Fibroblast of villous mesenchyme (primary cell): ENCODE results near the gene ADORA1. TPM values are rescaled to one million over a fixed set of nuclear protein-coding genes. Genes with fewer than 3 reads are reported as not detected.

ENCODE experiments used
- DNase-seq: peaks from one replicate; pipeline ENCODE4 v3.0.0-alpha.2; 2010; ENCODE audit warnings: low read depth
- H3K4me3 ChIP-seq: 2 replicates; pipeline ENCODE4 v1.5.1; 2011; ENCODE audit warnings: low read depth, mild to moderate bottlenecking, low read length
- total RNA-seq: library from RNA; depleted of rRNA; stranded (reverse); fragments of >200 nt; gene quantifications from 2 replicates; pipeline ENCODE4 v1.2.3, GENCODE V29; 2012
- TF ChIP-seq, protein P1 (sequence below): IDR thresholded peaks from 2 replicates; pipeline ENCODE4 v1.5.1; 2012; ENCODE audit warnings: low read depth, mild to moderate bottlenecking, low read length; ENCODE audit not compliant: insufficient read depth

The ADORA1 gene
- total RNA-seq, 1 donor = 14.2 TPM

DNA sequence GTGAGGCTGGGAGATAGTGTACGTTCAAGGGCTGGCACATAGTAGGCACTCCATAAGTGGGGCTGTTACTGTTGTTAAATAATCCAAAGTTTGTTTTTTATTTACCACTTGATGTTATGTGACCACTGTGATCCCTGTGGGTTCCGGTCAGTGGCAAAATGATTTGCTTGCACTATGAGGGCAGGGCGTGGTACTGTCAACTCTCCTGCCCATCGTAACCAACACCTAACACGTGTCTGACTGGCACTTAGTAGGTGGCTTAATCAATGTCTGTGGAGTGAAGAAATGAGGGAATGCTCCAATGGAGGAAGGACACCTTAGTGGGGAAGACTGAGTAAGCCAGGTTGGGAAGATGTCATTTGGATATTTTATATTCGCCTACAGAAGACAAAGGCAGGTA lies 14.6 kb downstream of the ADORA1 start:
- TF ChIP-seq, protein P1, sequence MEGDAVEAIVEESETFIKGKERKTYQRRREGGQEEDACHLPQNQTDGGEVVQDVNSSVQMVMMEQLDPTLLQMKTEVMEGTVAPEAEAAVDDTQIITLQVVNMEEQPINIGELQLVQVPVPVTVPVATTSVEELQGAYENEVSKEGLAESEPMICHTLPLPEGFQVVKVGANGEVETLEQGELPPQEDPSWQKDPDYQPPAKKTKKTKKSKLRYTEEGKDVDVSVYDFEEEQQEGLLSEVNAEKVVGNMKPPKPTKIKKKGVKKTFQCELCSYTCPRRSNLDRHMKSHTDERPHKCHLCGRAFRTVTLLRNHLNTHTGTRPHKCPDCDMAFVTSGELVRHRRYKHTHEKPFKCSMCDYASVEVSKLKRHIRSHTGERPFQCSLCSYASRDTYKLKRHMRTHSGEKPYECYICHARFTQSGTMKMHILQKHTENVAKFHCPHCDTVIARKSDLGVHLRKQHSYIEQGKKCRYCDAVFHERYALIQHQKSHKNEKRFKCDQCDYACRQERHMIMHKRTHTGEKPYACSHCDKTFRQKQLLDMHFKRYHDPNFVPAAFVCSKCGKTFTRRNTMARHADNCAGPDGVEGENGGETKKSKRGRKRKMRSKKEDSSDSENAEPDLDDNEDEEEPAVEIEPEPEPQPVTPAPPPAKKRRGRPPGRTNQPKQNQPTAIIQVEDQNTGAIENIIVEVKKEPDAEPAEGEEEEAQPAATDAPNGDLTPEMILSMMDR = no peak

DNA sequence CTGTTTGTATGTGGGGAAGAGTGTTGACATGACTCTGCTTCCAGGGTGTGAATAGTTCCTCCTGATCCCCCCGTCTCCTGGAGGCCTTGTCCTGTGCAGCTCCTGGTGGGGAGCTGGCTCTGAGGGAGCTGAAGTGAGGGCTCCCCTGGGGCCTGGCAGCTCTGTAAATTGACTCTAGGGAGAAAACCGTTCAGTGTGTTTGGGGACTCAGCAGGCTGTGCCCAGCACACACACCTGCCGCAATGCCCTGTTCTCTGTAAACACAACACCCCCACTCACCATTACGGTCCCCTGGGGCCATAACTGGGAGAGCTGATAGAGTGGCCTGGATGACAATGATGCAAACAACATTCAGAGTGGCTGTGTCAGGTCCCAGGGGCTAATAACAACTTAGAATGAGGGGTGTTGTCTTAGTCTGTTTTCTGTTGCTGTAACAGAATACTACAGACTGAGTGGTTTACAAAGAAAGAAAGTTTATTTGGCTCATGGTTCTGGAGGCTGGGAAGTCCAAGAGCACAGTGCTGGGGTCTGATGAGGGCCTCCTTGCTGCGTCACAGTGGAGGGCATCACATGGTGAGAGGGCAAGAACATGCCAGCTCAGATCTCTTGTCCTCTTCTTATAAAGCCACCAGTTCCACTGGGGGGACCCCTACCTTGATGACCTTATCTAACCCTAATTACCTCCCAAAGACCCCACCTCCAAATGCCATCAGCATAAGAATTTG lies 15.3 kb downstream of the ADORA1 start:
- H3K4me3 ChIP-seq = no peak overlapping the region
- TF ChIP-seq, protein P1 = no peak
- no peak for DNase-seq

More for the DNA sequence above, 14.6 kb downstream of the ADORA1 start:
- DNase-seq = no peak
- no peak overlapping the region for H3K4me3 ChIP-seq

DNA sequence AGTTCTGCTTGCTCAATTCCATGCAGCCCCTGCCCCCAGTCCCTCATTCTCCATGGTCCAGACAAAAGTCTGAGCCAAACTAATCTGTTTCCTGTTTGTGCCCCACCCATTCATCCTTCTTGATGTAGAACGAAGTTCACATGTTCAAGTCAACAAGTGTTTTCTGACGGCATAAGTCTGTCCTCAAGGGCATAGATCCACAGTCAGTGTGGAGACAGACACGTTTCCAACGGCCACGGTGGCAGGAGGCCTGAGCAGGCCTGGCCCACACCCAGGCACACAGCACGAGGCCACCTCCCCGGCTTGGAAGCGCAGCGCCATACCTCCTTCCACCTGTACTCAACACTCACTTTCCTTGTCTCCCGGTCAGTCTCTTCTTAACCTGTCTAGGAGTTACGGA lies 16.1 kb downstream of the ADORA1 start:
- DNase-seq = no peak
- TF ChIP-seq, protein P1 = no peak
- no peak overlapping the region for H3K4me3 ChIP-seq

DNA sequence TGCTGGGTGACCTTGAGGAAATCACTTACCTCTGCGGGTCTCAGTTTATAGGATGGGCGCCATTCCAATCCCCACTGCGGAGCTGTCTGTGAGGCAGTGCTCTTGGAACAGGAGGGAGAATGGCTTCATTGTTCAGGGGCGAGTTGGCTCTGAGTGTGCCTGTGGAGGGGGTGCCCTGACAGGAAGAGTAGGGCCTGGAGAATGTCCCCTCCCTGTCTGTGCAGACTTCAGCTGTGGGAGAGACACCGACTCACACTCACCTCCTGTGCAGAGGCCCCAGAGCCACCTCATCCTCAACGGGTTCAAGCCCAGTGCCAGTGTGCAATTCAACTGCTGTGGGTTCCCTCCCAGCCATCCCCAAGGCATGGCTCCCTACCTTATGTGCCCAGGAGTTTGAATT lies 17.1 kb downstream of the ADORA1 start:
- DNase-seq = no peak
- TF ChIP-seq, protein P1 = no peak
- no peak overlapping the region for H3K4me3 ChIP-seq

DNA sequence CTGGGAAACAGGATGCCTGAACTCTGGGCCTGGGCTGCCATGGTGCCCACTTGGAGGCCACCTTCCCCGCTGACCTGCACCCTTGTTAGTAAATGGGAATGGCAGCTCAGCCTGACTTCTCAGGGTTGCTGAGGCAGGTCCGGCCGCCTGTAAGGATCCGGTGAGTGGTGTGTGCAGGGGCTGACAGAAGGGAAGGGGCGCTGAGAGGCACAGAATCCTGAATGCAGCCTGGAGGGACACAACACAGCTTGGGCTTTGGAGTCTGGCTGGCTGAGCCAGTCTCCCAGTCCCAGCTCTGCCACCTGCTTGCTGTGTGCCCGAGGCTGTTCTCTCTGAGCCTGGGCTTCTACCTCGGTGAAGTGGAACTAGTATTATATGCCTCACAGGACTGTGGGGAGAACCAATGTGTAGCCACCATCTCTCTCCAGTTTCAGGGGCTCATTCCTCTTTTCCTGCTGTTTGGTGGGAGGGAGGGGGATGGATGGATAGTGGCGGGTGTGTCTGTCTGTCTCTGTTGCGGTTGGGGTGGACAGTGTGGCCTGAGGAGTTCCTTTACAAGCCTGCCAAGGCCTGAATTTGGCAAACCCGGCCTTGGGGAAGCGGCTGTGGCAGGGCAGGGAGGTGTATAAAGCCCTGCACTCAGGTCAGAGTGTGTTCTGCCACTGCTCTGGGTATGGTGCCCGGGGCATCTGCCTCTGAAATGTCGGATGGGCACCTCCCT lies 18.0 kb downstream of the ADORA1 start:
- no peak overlapping the region for H3K4me3 ChIP-seq
- DNase-seq = no peak
- TF ChIP-seq, protein P1 = no peak

DNA sequence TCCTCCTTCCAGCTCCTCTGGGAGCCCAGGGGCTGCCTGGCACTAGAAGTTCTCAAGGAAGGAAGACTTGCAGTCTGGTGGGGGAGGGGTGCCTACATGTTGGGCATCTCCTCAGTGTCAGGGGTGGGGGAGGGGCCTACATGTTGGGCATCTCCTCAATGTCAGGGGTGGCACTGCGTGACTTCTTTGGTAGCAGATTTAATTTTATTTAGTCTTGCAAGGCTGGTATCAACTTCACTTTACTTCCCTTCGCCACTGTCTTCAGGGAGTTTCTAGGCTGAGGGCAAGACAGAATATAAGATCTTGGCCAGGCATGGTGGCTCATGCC lies 18.5 kb downstream of the ADORA1 start:
- TF ChIP-seq, protein P1 = no peak
- DNase-seq = no peak

More for the DNA sequence above, 18.5 kb downstream of the ADORA1 start:
- H3K4me3 ChIP-seq = no peak overlapping the region
